Tibial nerve (tissue), 4 donors: ENCODE results near the gene HDGF. TPM values are rescaled to one million over a fixed set of nuclear protein-coding genes. Genes with fewer than 3 reads are reported as not detected.

ENCODE experiments used
- DNase-seq, 2 donors: peaks; one replicate each; pipeline ENCODE4 v3.0.0-alpha.2; 2019; ENCODE audit warnings: low spot score in 2 of 2
- H3K27ac ChIP-seq, 4 donors: fragments of 200-600 bp; sonication (generic) in 3 of 4; one replicate each; pipeline ENCODE4 v1.5.1; 2017 to 2019; ENCODE audit warnings: mild to moderate bottlenecking in 1 of 4
- H3K27me3 ChIP-seq, 2 donors: fragments of 200-600 bp; sonication (generic) in 1 of 2; one replicate each; pipeline versions ENCODE4 v1.5.1 to v1.6.0; 2017 to 2019
- H3K36me3 ChIP-seq, 3 donors: fragments of 200-600 bp; sonication (generic); one replicate each; pipeline ENCODE4 v1.5.1; 2018 to 2019
- H3K4me1 ChIP-seq, 4 donors: fragments of 200-600 bp; sonication (generic) in 3 of 4; one replicate each; pipeline ENCODE4 v1.5.1; 2017 to 2019
- H3K4me3 ChIP-seq, 4 donors: fragments of 200-600 bp; sonication (generic) in 3 of 4; one replicate each; pipeline ENCODE4 v1.5.1; 2017 to 2019; ENCODE audit warnings: mild to moderate bottlenecking in 1 of 4, moderate library complexity in 1 of 4
- H3K9me3 ChIP-seq, 4 donors: fragments of 200-600 bp; sonication (generic) in 3 of 4; one replicate each; pipeline ENCODE4 v1.5.1; 2017 to 2019
- EP300 ChIP-seq, 2 donors: sonication (generic); formaldehyde crosslinking; IDR thresholded peaks; one replicate each; pipeline ENCODE4 v1.6.1; 2017; ENCODE audit warnings: antibody characterized with exemption in 2 of 2, mild to moderate bottlenecking in 1 of 2
- POLR2A ChIP-seq, 2 donors: fragments of 450-650 bp; IDR thresholded peaks; one replicate each; pipeline ENCODE4 v1.6.1; 2017; ENCODE audit warnings: antibody characterized with exemption in 2 of 2, mild to moderate bottlenecking in 2 of 2, moderate library complexity in 2 of 2
- WGBS, 2 donors: methylation state at CpG; one replicate each; pipeline ENCODE4 v1.1.5; 2018; 5-methylcytosine and 5-hydroxymethylcytosine counted together
- total RNA-seq, 4 donors: library from RNA; depleted of rRNA; stranded (reverse); fragments of >200 nt; gene quantifications; one replicate each; pipeline ENCODE4 v1.1.0, GENCODE V29; 2016
- TF ChIP-seq, protein P1 (sequence below), 5 experiments: fragments of 200-600 bp in 3 of 5; fragments of 450-650 bp in 2 of 5; sonication (generic) in 3 of 5; IDR thresholded peaks; one replicate each; pipeline ENCODE4 v1.5.1; 2016 to 2019; ENCODE audit warnings: antibody characterized with exemption in 5 of 5, mild to moderate bottlenecking in 3 of 5, moderate library complexity in 2 of 5

Gene HDGF
- total RNA-seq, 4 donors from 2014 or later = 120 to 177 (median 157) TPM

DNA sequence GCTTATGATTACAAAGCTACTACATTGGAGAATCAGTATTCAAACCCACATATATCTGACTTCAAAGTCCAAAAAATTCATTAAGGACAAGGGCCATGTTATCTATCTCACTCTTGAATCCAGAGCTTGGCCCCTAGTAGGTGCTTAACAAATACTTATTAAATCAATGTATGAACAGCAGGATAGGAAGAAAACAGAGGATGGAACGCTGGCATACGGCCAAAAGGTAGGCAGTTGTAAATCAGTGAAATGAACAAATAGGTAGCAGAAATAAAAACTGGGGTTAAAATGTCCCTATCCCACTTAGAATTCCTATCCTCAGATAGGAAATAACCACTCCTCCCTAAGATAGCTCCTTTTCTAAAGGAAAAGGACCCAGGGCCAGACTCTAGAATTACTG lies 12.6 kb downstream of the HDGF start:
- Histone ChIP-seq H3K36me3 (peaks cover 0 to 60% (median 12%) of the 10 kb centered on the region in 3 donors), H3K27me3 (no peaks in the 10 kb centered on the region), H3K4me3 (no peak overlapping the region), H3K27ac (no peak overlapping the region), H3K4me1 (peaks cover 0 to 37% (median 11%) of the 10 kb centered on the region in 4 donors), H3K9me3 (no peaks in the 10 kb centered on the region)
- WGBS, 2 donors = 80 to 84% methylated on average over 2 of the region's 2 CpGs
- TF ChIP-seq POLR2A (IDR thresholded peaks at IDR 0.05) (no peak), EP300 (IDR thresholded peaks at IDR 0.05) (no peak)
- TF ChIP-seq, protein P1, sequence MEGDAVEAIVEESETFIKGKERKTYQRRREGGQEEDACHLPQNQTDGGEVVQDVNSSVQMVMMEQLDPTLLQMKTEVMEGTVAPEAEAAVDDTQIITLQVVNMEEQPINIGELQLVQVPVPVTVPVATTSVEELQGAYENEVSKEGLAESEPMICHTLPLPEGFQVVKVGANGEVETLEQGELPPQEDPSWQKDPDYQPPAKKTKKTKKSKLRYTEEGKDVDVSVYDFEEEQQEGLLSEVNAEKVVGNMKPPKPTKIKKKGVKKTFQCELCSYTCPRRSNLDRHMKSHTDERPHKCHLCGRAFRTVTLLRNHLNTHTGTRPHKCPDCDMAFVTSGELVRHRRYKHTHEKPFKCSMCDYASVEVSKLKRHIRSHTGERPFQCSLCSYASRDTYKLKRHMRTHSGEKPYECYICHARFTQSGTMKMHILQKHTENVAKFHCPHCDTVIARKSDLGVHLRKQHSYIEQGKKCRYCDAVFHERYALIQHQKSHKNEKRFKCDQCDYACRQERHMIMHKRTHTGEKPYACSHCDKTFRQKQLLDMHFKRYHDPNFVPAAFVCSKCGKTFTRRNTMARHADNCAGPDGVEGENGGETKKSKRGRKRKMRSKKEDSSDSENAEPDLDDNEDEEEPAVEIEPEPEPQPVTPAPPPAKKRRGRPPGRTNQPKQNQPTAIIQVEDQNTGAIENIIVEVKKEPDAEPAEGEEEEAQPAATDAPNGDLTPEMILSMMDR (IDR thresholded peaks at IDR 0.05) = no peak
- no peak for DNase-seq

GRCh38 chr1:156738407-156738806 lies 13.1 kb downstream of the HDGF start:
- peaks cover 0 to 60% (median 9%) of the 10 kb centered on the region in 3 donors for H3K36me3 ChIP-seq
- no peak overlapping the region for H3K27ac ChIP-seq

GRCh38 chr1:156733989-156734584 lies 17.4 kb downstream of the HDGF start:
- Histone ChIP-seq H3K36me3 (peaks cover 0 to 66% (median 3%) of the 10 kb centered on the region in 3 donors), H3K27ac (no peak overlapping the region), H3K4me3 (no peak overlapping the region), H3K27me3 (no peaks in the 10 kb centered on the region), H3K9me3 (no peaks in the 10 kb centered on the region), H3K4me1 (peaks cover 0 to 18% (median 4%) of the 10 kb centered on the region in 4 donors)
- TF ChIP-seq POLR2A (IDR thresholded peaks at IDR 0.05) (no peak), EP300 (IDR thresholded peaks at IDR 0.05) (no peak)
- TF ChIP-seq, protein P1 (IDR thresholded peaks at IDR 0.05) = no peak
- WGBS, 2 donors = 86 to 92% methylated on average over 19 to 20 of the region's 20 CpGs
- DNase-seq = no peak

More at GRCh38 chr1:156738407-156738806, 13.1 kb downstream of the HDGF start:
- Histone ChIP-seq H3K4me3 (no peak overlapping the region), H3K4me1 (peaks cover 0 to 32% (median 11%) of the 10 kb centered on the region in 4 donors), H3K9me3 (no peaks in the 10 kb centered on the region), H3K27me3 (no peaks in the 10 kb centered on the region)
- no peak for DNase-seq
- TF ChIP-seq EP300 (IDR thresholded peaks at IDR 0.05) (no peak), POLR2A (IDR thresholded peaks at IDR 0.05) (no peak)
- TF ChIP-seq, protein P1 (IDR thresholded peaks at IDR 0.05) = no peak
- WGBS, 2 donors = 83 to 87% methylated on average over 10 of the region's 10 CpGs

DNA sequence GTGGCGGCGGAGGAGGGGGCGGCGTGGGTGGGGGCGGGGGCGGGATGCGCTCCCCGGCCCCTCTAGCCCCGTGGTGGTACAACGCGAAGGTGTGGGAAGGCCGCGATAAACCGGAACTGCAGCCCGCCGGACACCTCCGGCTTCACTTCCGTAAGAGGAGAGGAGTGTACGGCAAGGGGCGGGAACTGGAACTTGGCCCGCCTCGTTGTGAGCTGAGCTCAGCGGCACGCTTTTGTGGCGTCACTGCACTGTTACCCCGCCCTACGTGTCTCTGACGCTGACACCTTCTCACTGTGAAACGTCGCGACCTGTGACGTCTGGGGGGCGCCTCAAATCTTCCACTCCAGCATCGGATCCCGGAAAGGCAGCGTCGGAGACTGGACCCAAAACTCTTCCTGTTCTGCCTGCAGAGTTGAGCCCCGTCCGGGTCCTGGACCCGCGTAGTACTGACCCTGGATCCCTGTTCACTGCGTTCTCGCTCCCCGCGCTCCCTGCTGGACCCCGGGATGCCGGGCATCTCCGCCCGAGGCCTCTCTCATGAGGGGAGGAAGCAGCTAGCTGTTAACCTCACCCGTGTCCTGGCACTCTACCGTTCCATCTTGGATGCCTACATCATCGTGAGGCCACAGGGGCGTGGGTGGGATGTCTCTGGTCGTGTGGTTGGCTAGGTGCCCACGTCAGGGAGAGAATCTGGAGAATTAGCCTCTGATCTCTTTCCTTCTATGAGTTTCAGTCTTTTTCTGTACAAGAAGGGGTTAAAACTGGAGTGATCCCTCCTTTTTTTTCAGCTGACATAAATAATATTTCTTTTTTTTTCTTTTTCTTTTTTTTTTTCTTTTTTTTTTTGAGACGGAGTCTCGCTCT lies 22.6 kb downstream of the HDGF start, which contains the start of gene ISG20L2:
TSS of gene ISG20L2 (minus strand) at position 168 of the 864 bp plus-strand sequence. CDS start 1,114 bp downstream, outside the sequence.
- H3K4me1 ChIP-seq = peaks cover 0 to 58% (median 35%) of the 10 kb centered on the region in 4 donors
- H3K36me3 ChIP-seq = peaks cover 0 to 42% (median under 1%) of the 10 kb centered on the region in 3 donors
- peak; percentile 93 to 95 for DNase-seq
- TF ChIP-seq, protein P1 (IDR thresholded peaks at IDR 0.05) = peak in 1 of 5 experiments; percentile 30
- TF ChIP-seq POLR2A (IDR thresholded peaks at IDR 0.05) (peak in 1 of 2 donors; percentile 67), EP300 (IDR thresholded peaks at IDR 0.05) (peak; percentile 18 to 86)
- peak within 1 kb of the TSS; percentile 67 to 95 (median 88) for H3K4me3 ChIP-seq
- 1% methylated on average over 45 to 57 of the region's 57 CpGs for WGBS, 2 donors
- peak within 1 kb of the TSS; percentile 97 to 100 (median 98) for H3K27ac ChIP-seq
- no peaks in the 10 kb centered on the region for H3K27me3 ChIP-seq
- no peaks in the 10 kb centered on the region for H3K9me3 ChIP-seq
